Kidney (tissue), 14 donors: ENCODE data around the gene GFRA1. TPM values are rescaled to one million over a fixed set of nuclear protein-coding genes. Genes with fewer than 3 reads are reported as not detected.

ENCODE experiments used
- DNase-seq, 5 donors: peaks; one replicate each; pipeline ENCODE4 v3.0.0-alpha.2; 2013 to 2020
- FAIRE-seq: peaks from 2 replicates; lab custom pipeline; 2012; peaks lifted over from hg19 to GRCh38; lab: Jason Lieb, UNC
- H3K27ac ChIP-seq, 2 donors: one replicate each; pipeline ENCODE4 v1.7.0; 2013; ENCODE audit warnings: low read depth in 2 of 2, low read length in 2 of 2, inconsistent platforms in 1 of 2
- H3K27me3 ChIP-seq: one replicate; pipeline ENCODE4 v1.7.1; 2013; ENCODE audit warnings: low read length, inconsistent platforms; ENCODE audit not compliant: control insufficient read depth, insufficient read depth
- H3K36me3 ChIP-seq, 3 donors: one replicate each; pipeline versions ENCODE4 v1.7.0 to v1.7.1; 2013; ENCODE audit warnings: low read length in 3 of 3, control low read depth in 1 of 3, inconsistent platforms in 1 of 3; ENCODE audit not compliant: insufficient read depth in 3 of 3, control insufficient read depth in 2 of 3
- H3K4me1 ChIP-seq, 3 donors: one replicate each; pipeline versions ENCODE4 v1.7.0 to v1.7.1; 2013; ENCODE audit warnings: low read length in 3 of 3, inconsistent platforms in 1 of 3, low read depth in 1 of 3; ENCODE audit not compliant: control insufficient read depth in 2 of 3, insufficient read depth in 2 of 3
- H3K4me3 ChIP-seq, 3 donors: one replicate each; pipeline versions ENCODE4 v1.7.0 to v1.8.1; 2013; ENCODE audit warnings: low read length in 3 of 3, control low read depth in 1 of 3, inconsistent platforms in 1 of 3
- H3K9ac ChIP-seq, 3 donors: one replicate each; pipeline versions ENCODE4 v1.7.0 to v1.7.1; 2013; ENCODE audit warnings: low read length in 3 of 3, control low read depth in 1 of 3, inconsistent platforms in 1 of 3
- H3K9me3 ChIP-seq, 3 donors: one replicate each; pipeline versions ENCODE4 v1.7.0 to v1.7.1; 2013; ENCODE audit warnings: low read length in 3 of 3, control low read depth in 1 of 3, inconsistent platforms in 1 of 3; ENCODE audit not compliant: control insufficient read depth in 2 of 3, insufficient read depth in 1 of 3
- CTCF ChIP-seq: IDR thresholded peaks from 3 replicates; pipeline ENCODE4 v1.5.1; 2012; ENCODE audit warnings: mild to moderate bottlenecking, moderate library complexity, borderline replicate concordance; ENCODE audit not compliant: insufficient read depth; ENCODE audit errors: extremely low read depth
- intact Hi-C: fragments of 100-400 bp; cut with DNase I; formaldehyde crosslinking; loops from one replicate; pipeline ENCODE4 v1.11.1; 2022
- polyA plus RNA-seq: library from polyadenylated mRNA; stranded (reverse); fragments of 350-450 nt; fragmentation: Illumina TruSeq; extraction: RNeasy Lipid Tissue Mini Kit (QIAGEN cat#74804); gene quantifications from one replicate; pipeline ENCODE4 v1.2.3, GENCODE V29; 2014; ENCODE audit warnings: low read depth, low replicate concordance; ENCODE audit not compliant: insufficient read depth
- total RNA-seq: library from RNA; stranded (reverse); fragmentation: NEBNext Ultra II Directional; extraction: Animal tissue kit (Norgen Biotek cat#: 25700); gene quantifications from one replicate; pipeline ENCODE4 v1.2.1, GENCODE V29; 2021
- donor health status: control.
- donor health status: control.
- donor health status: control.
- donor health status: control.
- donor health status: control.
- donor health status: DM: yes; HTN: yes; CAD: no.
- donor health status: Normal renal cell carcinoma (clear cell type).

Gene GFRA1
- total and polyA plus RNA-seq, 2 donors from 2014 or later, result 3.0 to 22.3 TPM

GRCh38 chr10:116306847-116307246, 33.8 kb upstream of the GFRA1 start:
- intact Hi-C loops, result no loop called here
- H3K9ac ChIP-seq, result no peak overlapping the region
- FAIRE-seq, result no peak
- H3K36me3 ChIP-seq, result no peaks in the 10 kb centered on the region
- no peaks in the 10 kb centered on the region for H3K27me3 ChIP-seq
- H3K4me1 ChIP-seq, result no peaks in the 10 kb centered on the region
- H3K27ac ChIP-seq, result no peak overlapping the region
- no peak for TF ChIP-seq CTCF
- DNase-seq, result no peak
- no peak overlapping the region for H3K4me3 ChIP-seq
- no peaks in the 10 kb centered on the region for H3K9me3 ChIP-seq

- Histone ChIP-seq H3K36me3 (no peaks in the 10 kb centered on the region), H3K9ac (no peak overlapping the region), H3K9me3 (no peaks in the 10 kb centered on the region), H3K27me3 (no peaks in the 10 kb centered on the region), H3K27ac (no peak overlapping the region), H3K4me3 (no peak overlapping the region), H3K4me1 (no peaks in the 10 kb centered on the region)
- intact Hi-C loops, result no loop called here
- DNase-seq (no peak), FAIRE-seq (no peak)
- no peak for TF ChIP-seq CTCF
Measured at GRCh38 chr10:116304923-116305322, 31.9 kb upstream of the GFRA1 start.

GRCh38 chr10:116300542-116300941, 27.5 kb upstream of the GFRA1 start:
- no peak for TF ChIP-seq CTCF
- FAIRE-seq (no peak), DNase-seq (no peak)
- H3K9ac ChIP-seq, result no peak overlapping the region
- intact Hi-C loops, result no loop called here
- H3K4me1 ChIP-seq, result no peaks in the 10 kb centered on the region
- no peaks in the 10 kb centered on the region for H3K27me3 ChIP-seq
- H3K36me3 ChIP-seq, result no peaks in the 10 kb centered on the region
- no peaks in the 10 kb centered on the region for H3K9me3 ChIP-seq
- no peak overlapping the region for H3K4me3 ChIP-seq
- no peak overlapping the region for H3K27ac ChIP-seq

DNA sequence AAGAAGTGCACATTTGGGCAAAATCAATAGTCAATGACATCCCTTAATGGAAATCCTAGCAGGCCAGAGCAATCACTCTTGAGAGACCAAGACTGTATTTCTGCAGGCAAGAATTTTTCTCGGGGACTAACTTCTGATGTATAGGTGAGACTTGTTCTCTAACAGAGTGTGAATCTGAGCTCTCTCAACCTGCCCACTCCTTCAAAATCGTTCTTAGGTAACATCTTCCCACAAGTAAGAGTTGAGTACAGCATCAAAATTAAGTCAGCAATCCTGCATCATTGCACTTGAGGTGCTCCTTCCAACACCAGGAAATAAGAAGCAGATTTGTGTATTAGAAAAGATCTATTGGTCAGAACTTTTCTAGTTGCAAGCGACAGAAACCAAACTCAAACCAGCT, 25.6 kb upstream of the GFRA1 start:
- Histone ChIP-seq H3K4me3 (no peak overlapping the region), H3K36me3 (no peaks in the 10 kb centered on the region), H3K9me3 (no peaks in the 10 kb centered on the region), H3K4me1 (no peaks in the 10 kb centered on the region), H3K27me3 (no peaks in the 10 kb centered on the region), H3K27ac (no peak overlapping the region), H3K9ac (no peak overlapping the region)
- DNase-seq, result no peak
- no peak for TF ChIP-seq CTCF
- intact Hi-C loops, result no loop called here
- no peak for FAIRE-seq
